IgD-negative memory B cell (primary cell): ENCODE results near the gene PRDM7. TPM values are rescaled to one million over a fixed set of nuclear protein-coding genes. Genes with fewer than 3 reads are reported as not detected.
A peak's percentile ranks its signal among the peaks of the same experiment; 100 is the strongest.

Experiments
- H3K27ac Mint-ChIP-seq, 3 donors: one replicate each; pipeline ENCODE4 v1.8.0; 2020 to 2022; ENCODE audit warnings: mild to moderate bottlenecking in 3 of 3, mixed read lengths in 3 of 3, moderate library complexity in 1 of 3
- H3K27me3 Mint-ChIP-seq: one replicate; pipeline ENCODE4 v1.8.0; 2021; ENCODE audit warnings: mixed read lengths
- H3K36me3 Mint-ChIP-seq: one replicate; pipeline ENCODE4 v1.8.0; 2020; ENCODE audit warnings: mild to moderate bottlenecking, mixed read lengths
- H3K4me1 Mint-ChIP-seq, 3 donors: one replicate each; pipeline ENCODE4 v1.8.0; 2020 to 2022; ENCODE audit warnings: mixed read lengths in 3 of 3, mild to moderate bottlenecking in 1 of 3
- H3K4me3 Mint-ChIP-seq, 4 donors: one replicate each; pipeline ENCODE4 v1.8.0; 2020 to 2022; ENCODE audit warnings: mild to moderate bottlenecking in 4 of 4, mixed read lengths in 4 of 4, moderate library complexity in 3 of 4
- H3K9me3 Mint-ChIP-seq, 3 donors: one replicate each; pipeline ENCODE4 v1.8.0; 2020 to 2021; ENCODE audit warnings: mixed read lengths in 3 of 3, mild to moderate bottlenecking in 1 of 3
- polyA plus RNA-seq: library from polyadenylated mRNA; unstranded; fragments of 300-500 nt; fragmentation: Illumina TruSeq; gene quantifications from one replicate; pipeline ENCODE4 v1.2.3, GENCODE V29; 2021

PRDM7 gene
- polyA plus RNA-seq, 1 donor from 2014 or later: not detected

- H3K9me3 Mint-ChIP-seq: peaks cover 2 to 9% (median 7%) of the 10 kb centered on the region in 3 donors
- H3K4me1 Mint-ChIP-seq: peaks cover 3 to 13% (median 5%) of the 10 kb centered on the region in 3 donors
- no peaks in the 10 kb centered on the region for H3K36me3 Mint-ChIP-seq
- H3K27me3 Mint-ChIP-seq: peaks cover 20% of the 10 kb centered on the region
- peak overlapping the region in 3 of 4 donors; percentile 32 to 67 (median 38) for H3K4me3 Mint-ChIP-seq
- peak overlapping the region in 1 of 3 donors; percentile 61 for H3K27ac Mint-ChIP-seq
These were observed 28.3 kb downstream of the PRDM7 start for GRCh38 chr16:90048737-90049330.

GRCh38 chr16:90048347-90048722 lies 28.8 kb downstream of the PRDM7 start:
- H3K27me3 Mint-ChIP-seq: peaks cover 23% of the 10 kb centered on the region
- H3K4me3 Mint-ChIP-seq: peak overlapping the region in 2 of 4 donors; percentile 38 to 63
- peaks cover 3 to 13% (median 5%) of the 10 kb centered on the region in 3 donors for H3K4me1 Mint-ChIP-seq
- no peaks in the 10 kb centered on the region for H3K36me3 Mint-ChIP-seq
- H3K27ac Mint-ChIP-seq: peak overlapping the region in 2 of 3 donors; percentile 22 to 61
- H3K9me3 Mint-ChIP-seq: peaks cover 0 to 6% (median 5%) of the 10 kb centered on the region in 3 donors

DNA sequence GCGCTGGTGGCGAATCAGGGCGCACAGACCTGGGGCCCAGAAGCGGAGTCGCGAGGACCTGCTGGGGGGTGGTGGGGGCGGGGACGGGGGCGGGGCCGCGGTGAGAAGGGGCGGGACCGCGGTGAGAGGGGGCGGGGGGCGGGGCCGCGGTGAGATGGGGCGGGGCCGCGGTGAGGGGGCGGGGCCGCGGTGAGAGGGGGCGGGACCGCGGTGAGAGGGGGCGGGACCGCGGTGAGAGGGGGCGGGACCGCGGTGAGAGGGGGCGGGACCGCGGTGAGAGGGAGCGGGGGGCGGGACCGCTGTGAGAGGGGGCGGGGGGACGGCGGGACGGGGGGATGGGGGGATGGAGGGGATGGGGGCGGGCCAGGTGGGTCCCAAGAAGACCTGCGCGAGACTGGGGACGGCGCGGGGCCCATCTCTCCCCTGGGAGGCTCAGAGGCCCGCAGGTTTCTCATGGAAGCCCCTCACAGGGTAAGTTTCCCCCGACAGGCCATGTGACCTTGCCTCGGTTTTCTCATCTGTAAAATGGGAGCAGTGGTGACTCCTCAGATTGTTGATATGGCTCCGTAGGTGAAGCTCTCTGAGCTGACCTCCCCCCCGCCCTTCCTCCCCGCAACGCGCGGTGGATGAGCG lies 29.3 kb downstream of the PRDM7 start:
- H3K36me3 Mint-ChIP-seq: no peaks in the 10 kb centered on the region
- H3K4me3 Mint-ChIP-seq: peak overlapping the region in 2 of 4 donors; percentile 38 to 63
- H3K4me1 Mint-ChIP-seq: peaks cover 3 to 13% (median 5%) of the 10 kb centered on the region in 3 donors
- peaks cover 0 to 2% (median 0%) of the 10 kb centered on the region in 3 donors for H3K9me3 Mint-ChIP-seq
- peak overlapping the region in 2 of 3 donors; percentile 22 to 61 for H3K27ac Mint-ChIP-seq
- H3K27me3 Mint-ChIP-seq: peaks cover 19% of the 10 kb centered on the region

- Mint-ChIP-seq H3K27me3 (peaks cover 19% of the 10 kb centered on the region), H3K4me3 (no peak overlapping the region), H3K9me3 (peaks cover 0 to 2% (median 0%) of the 10 kb centered on the region in 3 donors), H3K4me1 (peaks cover 3 to 13% (median 5%) of the 10 kb centered on the region in 3 donors), H3K27ac (no peak overlapping the region), H3K36me3 (no peaks in the 10 kb centered on the region)
These were observed 30.0 kb downstream of the PRDM7 start for GRCh38 chr16:90046971-90047713.

DNA sequence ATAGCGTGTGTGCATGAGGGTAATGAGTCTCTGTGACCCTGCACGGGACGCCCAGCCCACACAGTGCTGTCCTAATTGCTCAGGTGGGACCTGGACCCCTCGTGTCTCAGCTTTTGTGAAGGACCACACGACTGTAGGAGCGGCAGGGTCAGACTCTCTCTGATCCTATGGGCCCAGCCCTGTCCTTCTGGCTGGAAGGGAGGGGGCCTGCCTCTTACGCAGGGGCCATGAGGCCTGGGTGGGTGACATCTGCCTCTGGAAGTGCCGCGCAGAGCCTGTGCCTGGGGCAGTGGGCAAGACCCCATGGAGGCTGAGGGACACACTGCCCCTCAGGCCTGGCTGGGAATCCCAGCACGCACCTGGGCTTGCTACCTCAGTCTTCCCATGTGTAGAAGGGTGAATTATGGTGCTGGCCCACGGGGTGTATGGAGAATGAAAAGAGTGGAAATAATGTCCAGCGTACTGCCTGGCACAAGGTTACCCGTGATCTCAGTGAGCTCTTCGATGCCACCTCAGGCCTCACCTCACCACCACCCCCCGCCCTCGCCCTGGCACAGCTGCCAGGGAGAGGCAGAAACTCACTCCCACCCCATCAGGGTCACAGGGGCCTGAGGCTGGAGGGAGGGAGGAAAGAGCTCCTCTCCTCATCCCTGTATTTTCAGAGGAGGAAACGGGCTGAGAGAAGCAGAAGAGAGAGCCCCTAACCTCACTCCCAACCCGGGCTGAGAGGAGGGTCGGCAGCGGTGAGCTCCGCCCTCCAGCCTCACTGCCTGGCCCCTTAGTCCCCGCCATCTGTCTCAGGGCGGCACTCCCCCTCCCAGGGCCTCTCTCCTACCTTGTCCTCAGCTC lies 30.8 kb downstream of the PRDM7 start:
- H3K36me3 Mint-ChIP-seq: no peaks in the 10 kb centered on the region
- H3K4me1 Mint-ChIP-seq: peaks cover 3 to 13% (median 5%) of the 10 kb centered on the region in 3 donors
- peak overlapping the region in 1 of 4 donors; percentile 33 for H3K4me3 Mint-ChIP-seq
- H3K27me3 Mint-ChIP-seq: peaks cover 19% of the 10 kb centered on the region
- peaks cover 0 to 2% (median 0%) of the 10 kb centered on the region in 3 donors for H3K9me3 Mint-ChIP-seq
- H3K27ac Mint-ChIP-seq: peak overlapping the region in 2 of 3 donors; percentile 43 to 46

- no peaks in the 10 kb centered on the region for H3K36me3 Mint-ChIP-seq
- H3K9me3 Mint-ChIP-seq: peaks cover 0 to 1% (median 0%) of the 10 kb centered on the region in 3 donors
- peaks cover 19% of the 10 kb centered on the region for H3K27me3 Mint-ChIP-seq
- no peak overlapping the region for H3K4me3 Mint-ChIP-seq
- no peak overlapping the region for H3K27ac Mint-ChIP-seq
- peaks cover 3 to 8% (median 4%) of the 10 kb centered on the region in 3 donors for H3K4me1 Mint-ChIP-seq
These were observed 33.0 kb downstream of the PRDM7 start for GRCh38 chr16:90044111-90044551.

DNA sequence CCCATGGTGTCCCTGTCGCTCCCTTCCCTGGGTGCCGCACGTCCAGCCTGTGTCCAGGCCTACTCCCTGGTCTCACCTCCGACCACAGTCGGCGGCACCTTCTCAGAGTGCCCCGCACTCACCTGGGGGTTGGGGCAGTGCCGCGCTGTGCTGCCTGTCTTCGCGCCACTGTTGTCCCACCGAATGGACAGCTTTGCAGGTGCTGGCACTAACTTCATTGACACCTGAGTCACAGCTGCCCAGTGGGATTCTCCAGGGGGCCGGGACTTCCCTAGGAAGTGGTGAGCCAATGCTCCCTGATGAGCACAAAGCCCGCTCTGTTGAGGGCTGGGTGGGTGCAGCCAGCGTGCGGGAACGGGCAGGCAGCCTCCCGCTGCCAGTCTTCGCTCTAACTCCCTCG lies 33.6 kb downstream of the PRDM7 start:
- peaks cover 19% of the 10 kb centered on the region for H3K27me3 Mint-ChIP-seq
- peaks cover 2 to 6% (median 3%) of the 10 kb centered on the region in 3 donors for H3K4me1 Mint-ChIP-seq
- no peaks in the 10 kb centered on the region for H3K36me3 Mint-ChIP-seq
- H3K27ac Mint-ChIP-seq: no peak overlapping the region
- H3K9me3 Mint-ChIP-seq: no peaks in the 10 kb centered on the region
- H3K4me3 Mint-ChIP-seq: no peak overlapping the region

- H3K27ac Mint-ChIP-seq: no peak overlapping the region
- H3K9me3 Mint-ChIP-seq: no peaks in the 10 kb centered on the region
- peaks cover 19% of the 10 kb centered on the region for H3K27me3 Mint-ChIP-seq
- no peaks in the 10 kb centered on the region for H3K36me3 Mint-ChIP-seq
- H3K4me1 Mint-ChIP-seq: peaks cover 0 to 3% (median under 1%) of the 10 kb centered on the region in 3 donors
- H3K4me3 Mint-ChIP-seq: no peak overlapping the region
These were observed 34.1 kb downstream of the PRDM7 start for GRCh38 chr16:90042946-90043514.

DNA sequence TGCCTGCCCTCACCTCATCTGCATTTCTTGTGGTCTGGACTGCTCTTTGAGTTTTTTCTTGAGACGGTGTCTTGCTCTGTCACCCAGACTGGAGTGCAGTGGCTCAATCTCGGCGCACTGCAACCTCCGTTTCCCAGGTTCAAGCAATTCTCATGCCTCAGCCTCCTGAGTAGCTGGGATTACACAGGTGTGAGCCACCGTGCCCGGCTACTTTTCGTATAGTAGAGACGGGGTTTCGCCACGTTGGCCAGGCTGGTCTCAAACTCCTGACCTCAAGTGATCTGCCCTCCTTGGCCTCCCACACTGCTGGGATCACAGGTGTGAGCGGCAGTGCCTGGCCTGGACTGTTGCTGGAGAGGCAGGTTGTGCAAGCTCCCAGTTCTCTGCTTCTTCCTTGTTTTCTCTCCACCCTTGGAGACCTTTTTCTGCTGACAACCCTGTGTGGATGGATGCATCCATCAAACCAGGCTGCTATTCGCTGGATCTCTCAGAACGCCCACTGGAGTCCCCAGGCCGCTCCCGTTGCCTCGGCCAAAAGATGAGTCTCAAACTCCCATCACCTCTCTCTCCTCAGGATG lies 35.1 kb downstream of the PRDM7 start:
- Mint-ChIP-seq H3K27me3 (peaks cover 19% of the 10 kb centered on the region), H3K27ac (no peak overlapping the region), H3K36me3 (no peaks in the 10 kb centered on the region), H3K9me3 (no peaks in the 10 kb centered on the region), H3K4me3 (no peak overlapping the region), H3K4me1 (peaks cover 0 to 3% (median 0%) of the 10 kb centered on the region in 3 donors)

DNA sequence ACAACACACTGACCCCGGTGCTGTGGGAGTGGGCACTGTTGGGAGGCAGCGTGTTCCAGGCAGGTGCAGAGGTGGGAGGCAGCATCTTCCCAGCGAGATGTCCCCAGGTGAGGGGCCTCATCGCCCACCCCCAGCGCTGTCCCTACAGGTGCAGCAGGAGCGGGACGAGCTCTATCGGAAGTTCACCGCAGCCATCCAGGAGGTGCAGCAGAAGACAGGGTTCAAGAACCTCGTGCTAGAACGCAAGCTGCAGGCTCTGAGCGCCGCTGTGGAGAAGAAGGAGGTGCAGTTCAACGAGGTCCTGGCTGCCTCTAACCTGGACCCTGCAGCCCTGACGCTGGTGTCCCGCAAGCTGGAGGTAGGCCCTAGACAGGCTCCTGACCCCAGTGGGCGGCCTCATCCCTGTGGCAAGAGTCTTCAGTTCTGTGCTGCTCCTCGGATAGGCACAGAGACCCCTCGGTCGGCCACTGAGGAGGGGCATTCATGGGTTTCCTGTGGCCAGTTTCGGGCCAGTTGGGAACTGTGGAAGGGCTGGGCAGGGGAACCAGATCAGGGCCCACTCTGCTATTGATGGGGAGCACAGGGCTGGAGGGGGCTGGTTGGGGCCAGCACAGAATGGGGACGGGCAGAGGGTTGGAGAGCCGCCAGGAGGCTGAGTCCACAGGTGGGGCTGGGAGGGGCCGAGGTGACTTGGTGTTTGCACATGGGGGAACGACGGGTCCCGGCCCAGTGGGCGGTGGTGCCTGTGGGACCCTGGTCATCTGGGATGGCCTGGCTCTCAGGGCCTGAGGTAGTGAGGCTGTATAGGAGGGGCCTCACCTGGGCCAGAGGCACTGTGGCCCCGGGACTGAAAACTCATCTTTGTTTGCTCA lies 36.7 kb downstream of the PRDM7 start:
- Mint-ChIP-seq H3K4me1 (no peaks in the 10 kb centered on the region), H3K36me3 (peaks cover 1% of the 10 kb centered on the region), H3K4me3 (no peak overlapping the region), H3K27ac (no peak overlapping the region), H3K27me3 (peaks cover 10% of the 10 kb centered on the region), H3K9me3 (no peaks in the 10 kb centered on the region)

GRCh38 chr16:90037276-90037675 lies 39.9 kb downstream of the PRDM7 start:
- Mint-ChIP-seq H3K4me1 (no peaks in the 10 kb centered on the region), H3K27ac (no peak overlapping the region), H3K4me3 (no peak overlapping the region), H3K9me3 (no peaks in the 10 kb centered on the region), H3K27me3 (no peaks in the 10 kb centered on the region), H3K36me3 (peaks cover 2% of the 10 kb centered on the region)

- no peaks in the 10 kb centered on the region for H3K9me3 Mint-ChIP-seq
- no peak overlapping the region for H3K27ac Mint-ChIP-seq
- peaks cover 0 to 1% (median 0%) of the 10 kb centered on the region in 3 donors for H3K4me1 Mint-ChIP-seq
- peaks cover 2% of the 10 kb centered on the region for H3K36me3 Mint-ChIP-seq
- no peak overlapping the region for H3K4me3 Mint-ChIP-seq
- H3K27me3 Mint-ChIP-seq: no peaks in the 10 kb centered on the region
These were observed 41.2 kb downstream of the PRDM7 start for GRCh38 chr16:90035902-90036301.

DNA sequence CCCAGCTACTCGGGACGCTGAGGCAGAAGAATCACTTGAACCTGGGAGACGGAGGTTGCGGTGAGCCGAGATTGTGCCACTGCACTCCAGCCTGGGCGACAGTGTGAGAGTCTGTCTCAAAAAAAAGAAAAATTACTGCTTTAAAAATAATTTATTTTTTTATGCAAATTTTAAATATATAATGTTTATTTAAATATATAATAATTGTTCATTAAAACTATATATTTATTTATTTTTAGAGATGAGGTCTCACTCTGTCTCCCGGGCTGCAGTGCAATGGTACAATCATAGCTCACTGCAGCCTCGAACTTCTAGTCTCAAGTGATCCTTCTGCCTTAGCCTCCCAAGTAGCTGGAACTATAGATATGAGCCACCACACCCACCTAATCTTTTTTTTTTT lies 42.6 kb downstream of the PRDM7 start:
- H3K4me1 Mint-ChIP-seq: peaks cover 0 to 1% (median 0%) of the 10 kb centered on the region in 3 donors
- no peaks in the 10 kb centered on the region for H3K9me3 Mint-ChIP-seq
- no peaks in the 10 kb centered on the region for H3K27me3 Mint-ChIP-seq
- H3K36me3 Mint-ChIP-seq: peaks cover 2% of the 10 kb centered on the region
- no peak overlapping the region for H3K4me3 Mint-ChIP-seq
- H3K27ac Mint-ChIP-seq: no peak overlapping the region
